ENCODE measurements around the gene CACNA2D3.
A peak's percentile ranks its signal among the peaks of the same experiment; 100 is the strongest.

Gene CACNA2D3

DNA sequence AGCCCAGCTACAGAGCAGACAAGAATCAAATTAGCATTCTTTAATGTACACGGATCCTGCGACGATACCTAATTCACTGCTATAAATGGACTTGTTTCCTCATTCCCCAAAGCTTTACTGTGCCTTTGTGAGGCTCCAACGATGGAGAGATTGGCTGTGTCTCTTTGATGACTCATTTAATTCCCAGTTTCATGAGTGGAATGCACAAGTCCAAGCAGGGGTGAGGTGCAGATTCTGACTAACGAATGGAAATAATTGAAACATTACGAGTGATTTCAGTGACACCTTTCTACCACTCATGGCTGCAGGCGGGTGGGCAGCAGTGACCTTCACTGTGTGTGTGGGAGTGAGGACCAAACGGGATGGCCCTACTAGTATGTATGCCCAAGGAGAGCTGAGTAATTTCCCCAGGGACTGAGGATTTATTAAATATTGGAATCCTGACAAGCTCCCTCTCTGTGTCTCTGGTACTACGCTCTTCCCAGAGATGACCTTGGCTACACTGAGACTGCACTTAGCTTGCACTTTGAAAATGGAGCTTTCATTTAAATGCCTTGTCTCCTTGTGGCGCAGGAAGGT is 156.7 kb downstream of the CACNA2D3 start:
- no peak for DNase-seq

DNA sequence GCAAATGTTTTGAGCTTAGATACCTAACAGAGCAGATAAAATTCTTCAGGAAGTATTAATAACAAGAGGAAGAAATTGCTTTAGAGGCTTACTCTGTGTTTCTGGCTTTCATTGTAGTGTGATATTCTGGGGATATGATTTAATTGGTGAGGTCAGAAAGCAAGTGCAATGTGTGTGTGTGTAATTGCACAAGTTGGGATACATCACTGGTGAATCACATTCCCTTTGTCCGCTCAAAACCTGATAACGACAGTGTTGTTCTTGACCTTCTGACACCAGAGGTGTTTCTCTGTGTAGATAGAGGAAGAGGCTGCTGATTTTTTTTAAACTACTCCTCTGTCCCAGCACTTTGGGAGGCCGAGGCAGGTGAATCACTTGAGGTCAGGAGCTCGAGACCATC is 161.1 kb downstream of the CACNA2D3 start:
- no peak for DNase-seq

DNA sequence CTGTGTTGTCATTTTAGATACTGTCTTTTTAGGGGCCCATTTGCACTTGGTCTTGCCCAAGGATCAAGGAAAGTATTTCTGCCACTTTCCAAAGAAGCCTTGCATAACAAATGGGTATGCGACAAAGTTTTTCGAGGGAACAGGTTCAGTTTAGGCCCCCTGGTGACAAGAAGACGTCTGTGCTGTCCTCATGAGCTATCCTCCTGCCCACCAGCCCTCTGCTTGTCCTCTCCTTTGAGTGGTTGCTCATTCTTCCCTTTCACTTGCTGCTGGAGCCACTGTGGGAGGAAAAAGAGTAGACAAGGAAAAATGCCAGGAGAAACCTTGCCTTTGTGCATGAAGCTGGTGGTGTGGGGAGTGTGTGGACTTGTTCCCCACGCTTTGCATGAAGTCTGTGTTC is 171.9 kb downstream of the CACNA2D3 start:
- no peak for DNase-seq

DNA sequence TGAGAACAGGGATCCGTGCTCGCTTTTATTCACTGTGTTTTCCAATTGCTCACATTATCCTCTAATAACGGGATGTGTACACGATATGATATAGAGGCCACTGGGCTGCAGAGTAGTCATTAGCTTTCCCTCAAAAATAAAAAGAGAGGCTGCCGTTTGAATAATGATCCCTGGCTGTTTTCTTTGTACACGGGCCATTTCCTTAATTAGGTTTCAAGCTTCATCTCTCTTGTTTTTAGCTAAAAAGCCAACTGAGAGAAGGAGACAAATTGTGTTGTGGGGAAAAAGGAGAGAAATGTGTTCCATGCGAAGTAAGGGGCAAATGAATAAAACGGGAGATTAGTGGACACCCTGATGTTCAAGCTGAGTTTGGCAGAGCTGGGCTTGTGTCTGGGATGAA is 174.2 kb downstream of the CACNA2D3 start:
- DNase-seq = peak in 2 of 3 experiments; percentile 5 to 43

DNA sequence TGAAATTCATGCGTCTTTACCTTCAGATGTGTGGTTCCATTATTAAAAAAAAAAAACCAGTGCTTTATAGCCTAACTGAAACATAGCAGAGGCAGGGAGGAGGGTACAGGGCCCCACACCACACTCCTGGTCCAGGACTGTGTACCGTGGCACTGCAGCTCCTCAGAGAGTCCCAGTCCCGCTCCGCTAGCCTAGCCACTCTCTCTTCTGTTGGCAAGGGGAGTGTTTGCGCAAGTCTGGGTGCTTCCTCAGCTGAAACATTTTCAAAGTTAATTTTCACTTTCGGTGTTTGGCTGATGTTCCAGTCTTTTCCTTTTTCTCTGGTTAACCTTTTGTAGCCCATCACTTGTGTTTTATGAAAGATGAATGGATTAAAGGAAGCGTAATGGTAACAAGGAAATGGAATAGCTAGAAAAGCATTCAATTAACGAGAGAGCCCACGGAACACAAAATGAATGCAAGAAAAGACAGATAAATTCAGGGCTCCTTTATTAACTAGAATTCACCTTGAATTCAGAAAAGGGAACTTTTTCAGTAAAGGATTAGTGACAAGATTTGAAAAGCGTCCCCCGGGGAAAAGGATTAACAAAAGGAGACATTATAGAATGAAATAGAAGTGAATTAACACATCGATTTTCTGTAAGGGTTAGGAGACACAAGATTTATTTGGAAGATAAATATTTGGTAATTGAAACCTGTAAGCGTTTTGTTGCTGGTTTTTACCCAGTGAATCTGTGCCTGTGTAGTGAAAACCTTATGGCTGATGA is 177.0 kb downstream of the CACNA2D3 start:
- no peak for DNase-seq

DNA sequence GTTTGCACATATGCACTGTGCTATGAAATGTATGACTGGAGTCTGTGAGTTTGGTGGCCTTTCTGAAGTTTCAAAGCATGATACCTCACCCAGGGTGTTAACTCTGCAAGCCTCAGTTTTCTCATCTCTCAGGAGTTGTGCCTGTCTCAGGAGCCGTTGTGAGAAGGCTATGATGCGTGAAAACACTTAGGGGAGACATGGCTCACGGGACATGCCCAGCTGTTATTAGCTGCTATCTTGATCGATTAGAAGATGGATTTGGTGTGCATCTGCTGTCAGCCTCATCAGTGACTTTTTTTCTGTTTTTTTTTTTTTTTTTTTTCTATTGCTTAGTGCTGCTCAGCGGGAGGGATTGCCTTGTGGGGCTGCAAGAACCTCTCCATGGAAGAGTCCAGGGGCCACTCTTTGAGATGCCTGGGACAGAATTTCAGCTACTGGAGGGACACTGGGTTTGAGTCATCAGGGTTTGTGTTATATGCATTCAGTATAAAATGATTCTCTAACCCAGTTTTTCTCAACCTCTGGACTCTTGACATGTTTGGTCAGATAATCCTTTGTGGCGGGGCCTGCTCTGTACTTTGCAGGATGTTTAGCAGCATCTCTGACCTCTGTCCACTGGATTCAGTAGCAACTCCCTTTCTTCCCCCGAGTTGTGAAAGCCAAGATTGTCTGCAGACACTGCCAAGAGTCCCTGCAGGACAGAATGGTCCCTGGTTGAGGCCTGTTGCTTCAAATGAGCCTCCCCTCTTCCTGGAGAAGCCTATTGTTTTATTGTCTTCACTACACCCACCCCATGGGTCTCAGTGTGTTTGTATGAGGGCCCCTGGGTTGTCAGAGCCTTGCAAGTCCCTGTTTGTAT is 181.4 kb downstream of the CACNA2D3 start:
- DNase-seq = no peak

DNA sequence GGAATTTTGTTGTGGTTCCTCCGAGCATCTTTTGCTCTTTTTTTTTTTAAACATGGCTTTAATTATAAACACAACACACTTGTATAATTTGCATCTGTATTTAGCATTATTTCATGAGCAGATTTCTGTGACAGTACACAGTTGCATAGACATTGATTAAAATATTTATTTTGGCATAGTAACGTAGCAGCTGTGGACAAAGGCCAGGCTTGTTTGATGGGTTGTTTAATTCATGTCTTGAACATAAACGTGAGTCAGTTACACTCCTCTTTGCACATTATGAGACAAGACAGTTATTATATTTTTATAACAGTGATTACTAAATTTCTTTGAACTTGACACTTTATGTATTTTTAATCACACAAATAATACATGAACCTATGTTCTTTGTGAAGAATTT is 182.5 kb downstream of the CACNA2D3 start:
- DNase-seq = peak in 1 of 3 experiments; percentile 37

DNA sequence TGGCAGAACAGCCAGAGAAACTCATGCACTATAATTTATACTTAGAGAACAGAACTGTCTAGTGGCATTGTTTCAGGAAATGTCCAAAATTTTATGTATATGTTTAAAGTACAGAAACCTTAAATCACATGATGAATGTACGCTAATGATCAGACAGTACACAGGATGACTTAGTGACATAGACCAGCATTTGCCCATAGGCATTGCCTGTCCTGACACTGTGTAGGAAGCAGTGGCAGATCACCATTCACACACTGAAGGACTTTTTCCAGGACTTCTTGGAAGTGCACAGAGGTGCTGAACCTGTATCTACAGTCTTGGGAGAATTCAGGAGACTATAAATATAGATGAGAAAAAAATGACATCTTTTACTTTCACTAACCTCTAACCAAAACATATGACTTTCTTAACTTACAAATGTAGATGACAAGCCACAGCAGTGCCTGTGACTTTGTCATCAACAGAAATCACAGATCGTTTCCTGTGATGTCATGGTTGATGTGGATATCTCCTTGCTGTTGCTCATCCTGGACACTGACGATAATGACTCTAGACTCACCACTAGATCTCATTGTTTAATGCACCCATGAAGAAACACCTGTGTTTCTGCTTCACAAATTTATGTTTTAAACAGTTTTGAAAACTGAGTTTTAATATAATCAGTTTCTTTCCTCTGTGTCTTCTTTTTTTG is 183.2 kb downstream of the CACNA2D3 start:
- peak in 1 of 3 experiments; percentile 50 for DNase-seq

DNA sequence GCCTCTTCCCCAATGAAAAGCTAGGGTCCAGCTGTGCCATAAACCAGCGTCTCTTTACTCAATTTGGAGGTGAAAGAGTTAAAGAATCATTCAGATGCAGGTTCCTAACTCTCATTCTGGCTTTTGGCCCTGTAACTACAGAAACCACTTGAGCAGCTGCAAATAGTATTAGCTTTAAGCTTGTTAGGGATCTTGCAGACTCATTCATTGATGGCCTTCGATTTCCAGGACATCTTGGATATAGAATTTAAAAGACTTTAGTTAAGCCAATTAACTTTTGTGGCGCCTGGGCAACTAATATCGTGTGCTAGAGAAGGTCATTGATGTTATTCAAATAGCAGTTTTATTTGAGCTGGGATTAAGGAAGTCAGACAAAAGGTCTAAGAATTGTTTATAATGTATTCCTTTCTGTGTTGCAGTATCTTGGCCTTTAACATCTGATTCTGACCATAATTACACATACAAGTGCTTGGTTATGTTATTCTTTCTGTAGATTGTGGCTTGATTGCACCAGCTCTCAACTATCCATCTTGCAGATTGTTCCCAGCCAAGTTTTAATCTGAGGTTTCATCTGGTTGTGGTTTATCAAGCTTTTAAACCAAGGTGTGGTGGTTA is 185.3 kb downstream of the CACNA2D3 start:
- no peak for DNase-seq

DNA sequence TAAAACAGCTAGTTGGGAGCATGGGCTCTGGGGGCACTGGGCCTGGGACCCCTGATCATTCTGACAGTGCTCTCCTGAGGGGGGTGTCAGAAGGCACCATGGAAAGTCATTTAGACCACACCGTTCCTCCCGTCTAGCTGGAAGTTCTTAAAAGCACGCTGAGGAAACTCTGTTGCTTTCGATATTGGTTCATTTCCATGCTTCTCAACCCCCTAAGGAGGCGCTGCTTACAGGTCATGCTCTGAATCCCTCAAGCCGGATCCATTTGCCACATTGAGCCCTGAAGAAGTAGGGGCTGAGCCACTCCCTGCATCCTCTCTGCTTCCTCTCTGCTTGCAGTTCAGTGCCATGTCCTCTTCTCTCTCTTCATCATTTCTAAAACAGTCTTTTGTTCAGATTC is 187.2 kb downstream of the CACNA2D3 start:
- DNase-seq = peak in 1 of 3 experiments; percentile 36

DNA sequence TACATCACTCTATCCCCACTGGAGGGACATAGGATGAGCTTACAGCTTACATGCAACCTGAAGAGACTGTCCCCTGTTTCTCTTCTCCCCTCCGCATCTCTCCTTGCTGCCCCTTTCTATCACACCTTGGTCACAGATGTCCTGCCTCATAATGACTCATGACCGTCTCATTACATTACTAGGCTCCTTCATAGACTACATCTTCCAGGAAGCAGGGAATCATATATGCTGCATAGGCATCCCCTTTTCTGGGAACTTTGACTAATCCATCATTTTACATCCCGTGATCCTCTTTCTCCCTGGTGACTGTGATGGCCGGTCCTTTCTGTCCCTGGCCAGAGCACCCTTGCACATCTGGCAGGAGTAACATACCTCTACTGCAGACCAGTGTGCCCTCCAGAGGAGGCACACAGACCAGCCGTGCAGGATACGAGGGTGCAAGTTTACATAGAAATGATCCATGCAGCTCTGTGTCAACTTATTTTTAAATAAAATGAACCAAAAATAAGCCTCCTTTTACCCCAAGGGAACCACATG is 188.9 kb downstream of the CACNA2D3 start:
- DNase-seq = no peak

DNA sequence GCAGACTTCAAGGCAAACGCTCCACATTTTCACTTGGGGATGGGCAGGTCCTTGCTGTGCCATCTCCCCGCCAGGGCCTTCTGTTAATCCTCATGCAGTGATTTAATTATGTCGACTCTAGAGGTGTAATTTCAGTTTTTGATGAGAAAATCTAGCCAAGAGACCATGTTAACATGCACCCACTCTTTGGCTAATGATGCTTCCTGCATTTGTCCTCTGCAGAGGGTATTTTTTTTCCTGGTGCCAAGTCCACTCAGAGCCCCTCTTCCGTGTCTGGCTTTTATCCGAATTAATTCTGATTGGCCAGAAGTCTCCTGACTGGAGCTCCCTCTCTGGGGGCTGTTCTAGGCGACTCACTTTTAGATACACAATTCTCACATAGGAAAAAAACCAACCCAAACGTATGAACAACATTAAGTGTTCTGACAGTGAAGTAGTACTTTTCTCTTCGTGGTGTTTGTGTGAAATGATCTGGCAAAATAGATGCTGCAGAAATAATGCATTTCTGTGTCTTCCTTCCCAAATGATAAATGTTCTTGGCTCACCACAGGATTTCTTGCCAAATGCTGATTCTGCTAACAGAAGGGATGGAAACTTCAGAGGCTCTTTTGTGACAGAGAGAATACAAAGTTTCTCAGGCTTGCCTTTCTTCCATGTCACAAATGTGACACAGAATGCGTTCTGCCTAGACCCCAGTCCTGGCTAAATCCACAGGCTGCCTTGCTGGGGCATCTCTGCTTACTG is 190.0 kb downstream of the CACNA2D3 start:
- DNase-seq = no peak

DNA sequence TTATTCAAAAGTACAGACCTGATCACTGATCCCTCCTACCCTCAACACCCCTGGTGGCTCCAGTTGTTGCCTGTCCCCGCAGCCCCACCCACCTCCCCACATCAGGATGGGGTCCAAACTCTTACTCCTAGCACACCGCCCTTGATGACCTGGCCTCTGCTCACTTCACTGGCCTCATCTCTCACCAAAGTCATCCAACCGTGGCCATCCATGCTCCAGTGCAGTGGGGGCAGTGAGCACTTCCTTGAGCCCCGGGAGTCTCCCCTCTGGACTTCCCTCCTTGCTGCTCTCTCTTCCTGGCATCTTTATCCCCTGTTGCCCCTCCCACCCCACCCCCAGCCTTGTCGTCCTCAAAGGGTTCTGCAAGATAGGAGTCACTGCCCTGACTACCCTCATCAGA is 191.1 kb downstream of the CACNA2D3 start:
- no peak for DNase-seq

DNA sequence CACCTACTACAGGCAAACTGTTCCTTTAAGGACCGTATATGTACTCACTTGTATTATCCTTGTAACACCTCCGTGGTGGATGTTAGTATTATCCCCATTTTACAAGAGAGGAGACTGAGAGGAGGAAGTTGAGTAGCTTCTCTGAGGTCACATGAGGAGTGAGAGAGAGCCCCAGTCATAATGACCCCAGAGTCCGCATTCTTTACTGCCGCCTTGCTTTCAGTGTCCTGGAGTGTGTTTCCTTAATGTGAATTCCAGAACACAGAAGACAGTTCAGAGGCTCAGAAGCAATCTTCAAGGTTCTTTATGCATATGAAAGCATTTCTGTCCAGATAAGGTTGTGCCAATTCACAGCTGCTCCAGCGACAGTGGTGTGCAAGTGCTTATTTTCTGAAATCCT is 199.2 kb downstream of the CACNA2D3 start:
- no peak for DNase-seq

DNA sequence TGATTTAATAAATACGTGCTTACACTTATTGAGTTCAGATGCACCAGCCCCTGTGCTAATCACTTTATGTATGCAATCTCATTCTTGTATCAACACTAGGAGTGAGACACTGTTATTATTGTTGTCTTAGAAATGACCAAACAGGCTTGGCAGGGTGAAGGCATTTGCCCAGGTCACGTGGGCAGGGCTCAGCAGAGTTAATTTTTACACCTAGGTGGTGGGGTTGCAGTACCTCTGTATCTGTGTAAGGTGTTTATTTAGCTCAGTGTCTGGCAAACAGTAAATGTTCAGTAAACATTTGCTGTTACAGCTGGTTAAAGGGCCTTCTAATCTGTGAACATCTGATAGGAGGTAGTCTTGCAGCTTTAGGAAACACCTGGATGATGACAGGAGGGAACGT is 200.0 kb downstream of the CACNA2D3 start:
- DNase-seq = peak in 2 of 3 experiments; percentile 45 to 67

DNA sequence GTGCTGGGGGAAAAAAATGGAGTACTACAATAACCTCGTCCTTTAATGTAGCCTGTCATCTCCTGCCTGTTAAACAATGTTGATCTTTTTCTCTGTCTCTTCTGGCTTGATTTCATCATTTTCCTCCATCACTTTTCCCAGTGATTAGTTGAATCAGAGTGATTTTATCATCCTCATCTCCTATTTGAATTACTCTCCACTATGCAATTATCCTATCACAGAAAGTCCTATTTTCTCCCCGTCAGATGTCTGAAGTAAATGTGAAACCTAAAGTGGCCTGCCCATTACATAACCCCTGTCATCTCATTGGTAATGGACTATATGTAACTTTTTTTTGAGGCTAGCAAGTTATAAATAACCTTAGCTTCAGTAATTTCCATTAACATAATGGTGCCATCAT is 201.8 kb downstream of the CACNA2D3 start:
- DNase-seq = no peak

DNA sequence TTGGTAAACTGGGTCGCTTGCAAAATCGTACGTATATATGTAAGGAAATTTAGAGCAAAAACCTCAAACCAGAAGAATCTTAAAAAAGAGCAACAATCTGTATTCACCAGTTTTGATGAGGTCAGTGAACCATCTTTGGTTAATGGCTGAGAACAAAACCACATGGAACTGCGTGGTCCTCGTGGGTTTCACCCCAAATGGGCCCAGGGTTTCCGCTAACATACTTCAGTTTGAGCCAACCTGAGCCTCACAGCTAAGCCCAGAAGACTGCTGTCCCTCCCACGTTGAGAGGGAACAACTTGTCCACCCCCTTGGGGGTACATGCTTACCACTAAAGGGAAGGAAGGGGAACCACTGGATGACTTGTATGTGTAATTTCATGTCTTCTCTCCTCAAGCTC is 204.6 kb downstream of the CACNA2D3 start:
- no peak for DNase-seq

DNA sequence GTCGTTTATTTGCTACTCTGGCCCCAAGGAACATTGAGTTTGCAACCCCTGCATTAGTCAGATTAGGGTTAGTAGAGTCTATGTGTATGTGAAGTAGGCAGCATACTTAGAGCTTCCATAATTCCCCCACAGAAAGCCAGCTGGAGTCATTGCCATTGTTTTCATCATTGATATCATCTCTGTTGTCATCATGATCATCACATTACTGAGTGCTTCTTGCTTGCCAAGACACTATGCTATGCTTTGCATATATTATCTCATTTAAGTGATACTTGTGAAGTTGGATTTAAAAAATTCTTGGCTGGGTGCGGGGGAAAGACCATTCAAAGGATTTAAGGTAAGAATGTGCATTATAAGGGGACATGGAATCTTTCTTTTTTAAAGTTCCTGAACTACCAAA is 209.0 kb downstream of the CACNA2D3 start:
- DNase-seq = no peak

DNA sequence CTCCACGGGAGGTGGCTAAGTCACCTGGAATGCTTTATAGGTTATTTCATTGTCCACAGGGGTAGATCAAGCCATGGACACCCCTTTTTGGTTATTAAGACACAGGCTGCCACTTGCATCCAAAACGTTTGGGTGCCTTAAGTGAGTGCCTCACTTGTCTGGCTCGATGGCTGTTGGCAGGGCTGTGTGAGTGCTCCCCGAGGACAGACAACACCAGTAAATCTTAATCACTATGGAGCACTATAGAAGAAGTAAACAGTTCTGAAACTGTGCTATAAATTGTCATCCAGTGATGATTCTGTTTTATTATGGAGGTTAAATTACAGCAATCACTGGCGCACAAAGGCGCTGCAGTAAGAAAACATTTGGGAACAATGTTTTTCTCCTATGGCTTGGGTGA is 215.5 kb downstream of the CACNA2D3 start:
- peak in 2 of 3 experiments; percentile 29 to 39 for DNase-seq

DNA sequence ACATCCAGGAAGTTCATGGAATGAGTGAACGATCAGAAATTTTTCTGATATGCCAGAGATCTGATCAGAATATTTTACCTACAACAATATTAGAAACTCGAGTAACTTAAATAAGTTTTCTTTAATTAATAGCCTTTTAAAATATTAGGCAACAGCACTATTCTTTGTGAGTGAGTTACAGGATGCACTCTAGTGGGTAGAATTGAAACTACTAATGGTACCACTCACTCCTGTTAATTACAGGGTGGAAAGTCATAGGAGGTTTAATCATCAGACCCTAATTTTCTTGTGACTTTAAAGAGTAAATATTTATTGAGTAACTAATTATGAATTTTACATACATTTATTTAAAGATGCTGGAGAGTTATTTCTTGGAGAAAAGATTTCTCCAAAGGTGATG is 217.3 kb downstream of the CACNA2D3 start:
- peak in 1 of 3 experiments; percentile 9 for DNase-seq

DNA sequence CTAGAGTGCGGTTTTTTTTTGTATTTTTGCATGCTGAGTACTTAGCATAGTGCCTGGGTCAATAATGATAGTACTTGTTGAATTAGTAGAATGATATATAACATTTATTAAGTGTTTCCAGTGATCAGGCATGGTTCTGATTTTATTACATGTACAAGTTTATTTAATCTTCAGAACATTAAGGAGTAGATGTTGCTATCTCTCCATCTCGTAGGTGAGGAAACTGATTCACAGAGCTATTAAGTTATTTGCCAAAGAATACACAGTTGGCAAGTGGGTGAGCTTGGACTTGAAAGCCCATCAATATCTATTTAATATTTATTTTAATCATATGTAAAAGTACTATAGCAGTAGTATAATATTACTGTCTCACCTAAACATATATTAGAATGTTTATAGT is 219.5 kb downstream of the CACNA2D3 start:
- no peak for DNase-seq

DNA sequence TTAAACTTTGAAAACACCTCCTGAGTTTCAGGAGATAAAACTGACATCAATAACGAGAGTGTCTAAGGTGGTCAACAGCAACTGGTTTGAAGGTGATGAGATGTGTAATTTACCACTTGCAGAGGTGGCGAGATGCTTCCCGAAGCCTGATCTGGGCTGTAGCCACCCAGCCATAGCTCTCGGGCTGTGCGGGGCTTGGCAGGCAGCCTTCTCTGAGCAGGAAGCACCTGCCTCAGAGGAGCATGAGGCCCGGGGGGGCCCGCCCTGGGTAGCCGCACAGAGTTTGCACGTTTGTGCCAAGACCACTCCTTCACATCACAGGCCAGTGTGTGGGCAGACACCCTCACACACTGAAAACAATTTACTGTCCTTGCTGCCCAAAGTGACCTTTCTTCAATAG is 220.3 kb downstream of the CACNA2D3 start:
- peak in 2 of 3 experiments; percentile 11 to 37 for DNase-seq
